GM19467 (cell line): Measurements from ENCODE around the gene SLC26A11.
A peak's percentile ranks its signal among the peaks of the same experiment; 100 is the strongest.
"Not testable (repeated sequence)": the region's sequence is repeated elsewhere in the genome, so short reads cannot be mapped to it uniquely, and the experiment has no call there.

Source experiments
- ATAC-seq: cut with Tn5 transposase; IDR thresholded peaks from one replicate; pipeline ENCODE4 v1.9.1; 2021; ENCODE audit warnings: mild to moderate bottlenecking, moderate library complexity; ENCODE audit not compliant: unreplicated experiment

Gene SLC26A11

GRCh38 chr17:80260791-80261158 lies 40.5 kb downstream of the SLC26A11 start, which contains the start of gene RNF213:
RNF213 (plus strand) TSS chr17:80260852; CDS start chr17:80263682, 2,830 bp downstream.
- peak; percentile 20 for ATAC-seq

GRCh38 chr17:80261159-80261894 lies 41.1 kb downstream of the SLC26A11 start:
- ATAC-seq, result peak; percentile 5

GRCh38 chr17:80261895-80262279 lies 41.7 kb downstream of the SLC26A11 start:
- ATAC-seq, result no peak

DNA sequence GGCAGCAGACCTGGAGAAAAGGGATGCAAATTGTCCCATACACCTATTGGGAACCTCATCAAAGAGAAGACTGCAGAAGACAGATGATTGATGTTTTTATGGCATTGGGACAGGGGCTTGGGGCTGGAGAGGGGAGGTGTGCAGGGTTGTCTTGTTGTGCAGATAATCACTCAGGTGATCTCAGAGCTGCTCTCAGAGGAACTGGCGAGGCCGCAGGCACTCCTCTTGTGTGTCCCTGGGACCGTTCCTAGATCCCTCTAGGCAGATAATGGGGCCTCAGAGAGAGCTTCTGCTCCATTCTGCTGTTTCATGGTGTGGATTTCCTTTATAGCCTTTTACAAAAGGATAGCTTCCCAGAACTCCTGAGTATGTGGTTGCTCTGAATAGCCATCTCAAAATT lies 42.1 kb downstream of the SLC26A11 start:
- ATAC-seq, result no peak

- ATAC-seq, result no peak
Observed at GRCh38 chr17:80262775-80263244, 42.6 kb downstream of the SLC26A11 start.

DNA sequence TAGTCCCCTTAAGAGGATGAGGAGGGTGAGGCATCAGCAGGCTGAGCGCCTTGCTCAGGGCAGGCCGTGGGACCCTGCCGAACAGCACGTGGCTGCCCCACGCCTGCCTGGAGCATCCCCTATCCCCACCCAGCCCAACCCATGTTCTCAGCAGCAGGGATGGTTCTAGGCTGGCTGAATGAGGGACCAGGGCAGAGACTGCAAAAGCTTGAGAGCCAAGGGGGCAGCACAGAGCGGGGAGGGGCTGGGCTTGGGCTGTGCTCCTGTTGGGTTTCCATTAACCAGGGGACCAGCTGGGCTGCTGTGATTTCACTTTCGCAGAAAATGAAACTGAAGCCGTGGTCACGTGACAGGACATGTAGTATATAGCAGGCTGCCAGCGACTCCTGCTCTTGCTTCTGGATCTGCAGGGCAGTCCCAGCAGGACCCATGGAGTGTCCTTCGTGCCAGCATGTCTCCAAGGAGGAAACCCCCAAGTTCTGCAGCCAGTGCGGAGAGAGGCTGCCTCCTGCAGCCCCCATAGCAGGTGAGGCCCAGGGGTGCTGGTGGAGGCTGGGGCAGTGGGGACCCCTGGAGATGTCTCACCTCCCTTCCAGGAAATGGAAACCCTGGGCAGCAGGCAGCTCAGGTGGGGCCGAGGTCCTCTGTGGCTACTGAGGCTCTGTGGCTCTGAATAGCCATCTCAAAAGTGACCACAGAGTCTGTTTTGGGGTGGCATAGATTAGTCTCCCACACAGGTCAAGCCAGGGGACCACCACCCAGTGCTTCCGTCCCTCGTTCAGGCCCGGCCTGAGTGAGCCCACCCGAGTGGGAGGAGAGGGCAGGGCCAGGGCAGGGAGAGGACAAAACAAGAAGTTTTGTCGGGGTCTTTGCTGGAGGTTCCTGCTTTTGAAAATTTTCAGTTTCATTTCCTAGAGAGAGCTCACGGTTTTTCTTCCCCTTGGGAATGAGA lies 43.3 kb downstream of the SLC26A11 start:
- ATAC-seq, result peak; percentile 39

GRCh38 chr17:80264205-80265075 lies 44.2 kb downstream of the SLC26A11 start:
- ATAC-seq, result no peak

DNA sequence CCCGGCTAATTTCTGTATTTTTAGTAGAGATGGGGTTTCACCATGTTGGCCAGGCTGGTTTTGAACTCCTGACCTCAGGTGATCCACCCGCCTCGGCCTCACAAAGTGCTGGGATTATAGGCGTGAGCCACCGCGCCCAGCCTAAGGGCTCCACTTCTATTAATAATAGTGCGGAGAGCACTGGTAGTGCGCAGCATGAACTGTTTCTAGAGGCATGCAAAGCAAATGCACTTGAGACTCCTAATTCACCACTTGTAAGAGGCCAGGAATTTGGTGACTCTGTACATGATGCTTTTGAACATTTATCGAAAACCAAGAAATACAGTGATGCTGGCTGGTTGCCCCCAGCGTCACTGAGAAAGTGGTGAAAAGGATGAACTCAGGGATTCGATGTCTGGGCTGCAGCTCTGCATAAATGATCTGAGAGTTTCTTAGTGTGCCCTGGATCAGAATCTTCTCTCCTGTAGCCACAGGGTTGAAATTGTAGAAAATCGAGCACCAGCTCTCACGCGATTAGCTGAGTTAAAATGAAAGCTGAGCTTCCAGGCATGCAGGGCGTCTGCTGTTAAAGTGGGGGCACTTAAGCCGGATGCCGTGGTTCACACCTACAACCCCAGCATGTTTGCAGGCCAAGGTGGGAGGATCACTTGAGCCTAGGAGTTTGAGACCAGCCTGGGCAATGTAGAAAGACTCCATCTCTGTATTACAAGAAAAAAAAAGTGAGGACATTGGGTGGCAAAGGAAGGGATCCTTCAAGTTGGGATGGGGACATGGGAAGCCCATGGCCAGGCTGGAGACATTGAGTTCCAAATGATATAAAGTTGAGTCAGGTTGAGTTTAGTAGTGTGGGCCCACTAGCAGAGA lies 45.2 kb downstream of the SLC26A11 start:
- no peak for ATAC-seq

GRCh38 chr17:80267391-80267790 lies 47.2 kb downstream of the SLC26A11 start:
- no peak for ATAC-seq

DNA sequence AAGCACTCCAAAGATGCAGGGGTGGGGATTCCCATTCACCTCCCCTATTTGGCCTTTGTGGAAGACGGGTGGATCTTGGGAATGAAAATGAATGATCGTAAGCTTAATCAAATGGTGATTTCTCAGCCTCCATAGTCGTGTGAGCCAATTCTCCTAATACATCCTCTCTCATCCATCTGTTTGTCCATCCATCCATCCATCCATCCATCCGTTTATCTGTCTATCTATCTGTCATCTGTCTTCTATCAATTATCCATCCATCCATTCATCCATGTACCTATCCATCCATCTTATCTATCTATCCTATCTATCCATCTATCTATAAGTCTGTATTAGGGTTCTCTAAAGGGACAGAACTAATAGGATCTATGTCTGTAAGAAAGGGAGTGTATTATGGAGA lies 48.2 kb downstream of the SLC26A11 start:
- no peak for ATAC-seq

GRCh38 chr17:80269405-80269807 lies 49.2 kb downstream of the SLC26A11 start:
- ATAC-seq, result no peak

- no peak for ATAC-seq
Observed at GRCh38 chr17:80270104-80270503, 49.9 kb downstream of the SLC26A11 start.

- ATAC-seq, result no peak
Observed at GRCh38 chr17:80270836-80271235, 50.6 kb downstream of the SLC26A11 start.

DNA sequence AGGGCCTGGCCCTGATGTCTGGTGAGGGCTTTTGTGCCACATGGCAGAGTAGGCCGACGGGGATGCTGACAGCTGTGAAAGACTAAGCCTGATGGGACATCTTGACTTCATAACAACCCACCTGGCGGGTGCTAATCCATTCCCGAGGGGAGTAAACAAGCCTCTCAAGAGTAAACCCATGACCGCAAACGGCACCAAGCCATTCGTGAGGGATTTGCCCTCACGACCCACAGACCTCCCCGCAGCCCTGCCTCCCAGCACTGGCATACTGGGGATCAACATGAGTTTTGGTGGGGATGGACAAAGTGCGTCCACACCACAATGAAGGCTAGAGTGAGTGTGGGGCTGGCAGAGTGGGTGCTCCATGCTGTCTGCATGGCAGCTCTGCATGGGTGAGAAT lies 52.1 kb downstream of the SLC26A11 start:
- ATAC-seq, result no peak

DNA sequence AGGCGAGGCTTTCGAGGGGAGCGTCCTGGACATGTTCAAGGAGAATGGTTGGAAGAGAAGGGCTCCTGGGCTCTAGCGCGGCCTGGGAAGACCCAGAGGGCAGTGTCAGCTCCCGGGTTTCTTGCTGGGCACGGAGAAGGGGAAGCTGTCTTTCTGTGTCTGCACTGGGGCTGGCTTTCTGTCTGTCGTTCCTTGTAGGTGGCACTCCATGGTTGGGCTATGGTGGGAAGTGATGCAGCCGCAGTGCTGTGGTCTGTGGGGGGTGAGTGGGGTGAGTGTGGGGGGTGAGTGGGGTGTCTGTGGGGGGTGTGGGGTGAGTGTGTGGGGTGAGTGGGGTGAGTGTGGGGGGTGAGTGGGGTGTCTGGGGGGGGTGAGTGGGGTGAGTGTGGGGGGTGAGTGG lies 54.1 kb downstream of the SLC26A11 start:
- no peak for ATAC-seq

- ATAC-seq, result no peak
Observed at GRCh38 chr17:80274871-80275449, 54.7 kb downstream of the SLC26A11 start.

DNA sequence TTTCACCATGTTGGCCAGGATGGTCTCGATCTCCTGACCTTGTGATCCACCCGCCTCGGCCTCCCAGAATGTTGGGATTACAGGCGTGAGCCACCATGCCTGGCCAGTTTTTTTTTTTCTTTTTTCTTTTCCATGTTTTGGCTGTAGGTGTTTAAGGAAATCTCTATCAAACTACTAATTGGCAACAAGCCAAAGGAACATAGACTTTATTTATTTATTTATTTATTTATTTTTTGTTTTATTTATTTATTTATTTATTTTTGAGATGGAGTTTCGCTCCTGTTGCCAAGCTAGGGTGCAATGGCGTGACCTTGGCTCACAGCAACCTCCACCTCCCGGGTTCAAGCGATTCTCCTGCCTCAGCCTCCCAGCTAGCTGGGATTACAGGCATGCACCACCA lies 55.6 kb downstream of the SLC26A11 start:
- ATAC-seq, result not testable (repeated sequence)

DNA sequence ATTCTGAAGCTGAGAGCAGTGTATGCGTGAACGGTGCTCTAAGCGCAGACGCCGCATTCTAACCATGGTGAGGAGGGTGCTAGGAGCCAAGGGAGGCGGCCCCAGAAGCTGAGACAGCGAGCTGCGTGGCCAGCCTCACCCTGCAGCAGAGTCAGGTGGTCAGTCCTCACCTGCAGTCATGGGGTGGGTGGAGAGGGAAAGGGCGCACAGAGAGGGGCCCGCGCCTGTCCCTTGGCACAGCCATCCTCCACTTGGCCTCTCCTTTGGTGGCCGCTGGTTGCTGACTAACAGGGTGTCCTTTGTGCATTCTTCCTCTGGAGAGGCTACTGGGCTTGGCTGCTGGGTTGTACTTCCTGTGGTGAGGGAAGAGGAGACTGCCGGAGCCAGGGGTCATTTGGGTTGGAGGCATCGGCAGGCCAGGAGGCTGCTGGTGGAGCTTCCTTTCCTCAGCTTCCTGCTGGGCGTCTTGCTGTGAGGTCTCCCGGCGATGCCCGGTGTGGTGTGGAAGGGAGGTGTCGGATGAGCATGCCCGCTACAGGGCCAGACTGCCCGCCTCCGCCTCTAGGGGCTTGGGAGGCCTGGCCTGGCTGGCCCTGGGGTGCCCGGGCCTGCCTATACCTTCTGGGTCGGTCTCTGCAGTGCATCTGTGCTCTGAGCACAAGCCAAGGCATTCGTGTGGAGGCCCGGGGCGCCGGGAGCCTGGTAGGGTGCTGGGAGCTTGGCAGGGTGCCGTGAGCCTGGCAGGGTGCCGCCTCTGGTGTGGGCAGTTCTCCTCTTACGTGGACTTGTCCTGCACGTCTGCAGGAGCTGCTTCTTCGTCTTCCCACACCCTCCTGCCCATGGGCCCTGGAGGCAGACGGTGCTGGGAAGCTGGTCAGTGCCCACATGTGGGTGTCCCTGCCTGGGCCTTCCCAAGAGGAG lies 57.8 kb downstream of the SLC26A11 start:
- ATAC-seq, result no peak
